Stimulated activated CD4-positive, alpha-beta T cell treated with anti-CD3 and anti-CD28 coated beads, TNF-alpha, amount 100 ng/mL, for 48 hours (primary cell): ENCODE data around the gene PASK.
"Not testable (repeated sequence)": the region's sequence is repeated elsewhere in the genome, so short reads cannot be mapped to it uniquely, and the experiment has no call there.

ENCODE experiments used
- DNase-seq, 3 donors: peaks; one replicate each; pipeline ENCODE4 v3.0.0-alpha.2; 2020; ENCODE audit warnings: low read depth in 3 of 3

Gene PASK

GRCh38 chr2:241148891-241149674 lies at the start of gene PASK:
Gene PASK, minus strand, starts transcription at chr2:241149472. Its CDS starts 6,440 bp downstream, at chr2:241143032.
- DNase-seq: peak; percentile 88 to 95 (median 91)

DNA sequence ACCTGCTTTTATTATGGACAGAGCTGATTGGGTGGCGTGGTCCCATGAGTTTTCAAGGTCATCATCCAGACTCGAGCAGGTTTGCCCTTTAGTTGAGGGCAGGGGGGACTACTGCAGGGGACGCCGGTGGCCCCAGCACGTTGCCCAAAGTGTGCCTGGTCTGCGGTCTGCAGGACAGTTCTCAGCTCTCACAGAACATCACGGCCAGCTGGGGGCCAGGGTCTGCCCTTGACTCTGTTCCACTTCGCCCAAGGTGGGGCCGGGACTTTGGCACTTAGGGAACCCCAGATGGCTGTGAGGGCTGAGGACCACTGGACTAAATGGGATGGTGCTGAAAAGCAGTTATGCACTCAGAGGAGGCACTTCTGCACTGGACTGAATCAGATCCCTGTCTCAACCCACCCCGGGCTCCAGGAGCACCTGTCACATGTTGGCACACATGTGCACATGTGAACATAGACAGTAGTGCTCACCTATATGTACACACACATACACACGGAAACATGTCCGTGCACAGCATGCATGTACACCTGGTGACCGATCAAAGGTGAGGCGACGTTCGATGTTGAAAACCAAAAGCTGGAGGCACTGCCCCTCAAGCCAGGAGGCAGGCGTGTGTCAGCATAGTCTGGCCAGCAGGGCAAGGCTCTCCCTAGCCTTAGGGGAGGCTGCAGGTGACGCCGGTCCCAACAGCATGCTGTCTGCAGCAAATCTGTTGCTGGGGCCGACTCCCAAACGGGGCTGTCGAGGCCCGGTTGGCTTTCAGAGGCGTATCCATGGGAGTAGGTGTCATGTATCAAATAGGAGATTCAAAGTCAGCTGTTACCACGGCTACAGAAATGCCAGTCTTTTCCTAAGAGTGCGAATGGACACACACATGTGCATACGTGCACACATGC lies 49.4 kb upstream of the PASK start:
- no peak for DNase-seq

DNA sequence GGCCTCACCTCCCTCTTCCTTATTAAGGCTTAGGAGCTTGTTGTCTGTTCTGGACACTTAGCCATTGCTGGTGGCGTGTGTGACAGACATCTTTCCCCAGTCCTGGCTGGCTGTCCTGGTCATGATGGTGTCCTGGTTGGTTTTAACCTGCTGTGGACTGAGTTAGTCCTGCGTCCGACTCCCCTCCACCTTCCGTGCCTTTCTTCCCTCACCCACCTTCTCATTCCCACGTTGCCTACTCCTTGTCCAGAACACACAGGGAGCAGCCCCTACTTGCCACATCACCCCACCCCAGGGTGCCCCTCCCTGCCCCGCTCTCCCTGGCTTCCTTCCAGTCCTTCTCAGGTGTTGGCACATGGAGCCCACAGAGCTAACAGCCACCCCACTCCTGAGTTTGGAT lies 48.7 kb upstream of the PASK start:
- no peak for DNase-seq

- not testable (repeated sequence) for DNase-seq
Measured at GRCh38 chr2:241197246-241197645, 48.0 kb upstream of the PASK start.

DNA sequence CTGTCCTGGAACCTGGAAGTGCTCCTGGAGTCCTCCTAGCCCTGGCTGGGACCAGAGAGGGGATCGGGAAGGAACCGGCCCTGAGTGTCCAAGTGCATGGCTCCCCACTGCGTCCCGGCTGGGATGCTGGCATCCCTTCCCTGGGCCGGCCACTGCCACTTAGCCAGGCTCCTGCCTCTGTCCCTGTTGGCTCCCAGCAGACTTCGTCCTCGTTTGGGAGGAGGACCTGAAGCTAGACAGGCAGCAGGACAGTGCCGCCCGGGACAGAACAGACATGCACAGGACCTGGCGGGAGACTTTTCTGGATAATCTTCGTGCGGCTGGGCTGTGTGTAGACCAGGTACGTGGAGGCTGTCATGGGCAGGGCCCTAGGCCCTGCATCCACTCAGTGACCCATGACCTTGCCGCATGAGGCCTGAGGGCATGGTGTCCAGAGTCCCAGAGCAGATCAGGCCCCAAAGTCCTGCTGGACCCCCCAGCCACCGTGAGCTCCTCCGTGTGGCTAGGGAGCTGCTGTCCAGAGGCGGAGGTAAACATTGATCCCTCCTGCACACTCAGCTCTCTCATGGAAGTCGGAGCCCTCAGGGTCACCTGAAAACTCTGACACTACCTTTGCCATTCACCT lies 46.3 kb upstream of the PASK start:
- no peak for DNase-seq

DNA sequence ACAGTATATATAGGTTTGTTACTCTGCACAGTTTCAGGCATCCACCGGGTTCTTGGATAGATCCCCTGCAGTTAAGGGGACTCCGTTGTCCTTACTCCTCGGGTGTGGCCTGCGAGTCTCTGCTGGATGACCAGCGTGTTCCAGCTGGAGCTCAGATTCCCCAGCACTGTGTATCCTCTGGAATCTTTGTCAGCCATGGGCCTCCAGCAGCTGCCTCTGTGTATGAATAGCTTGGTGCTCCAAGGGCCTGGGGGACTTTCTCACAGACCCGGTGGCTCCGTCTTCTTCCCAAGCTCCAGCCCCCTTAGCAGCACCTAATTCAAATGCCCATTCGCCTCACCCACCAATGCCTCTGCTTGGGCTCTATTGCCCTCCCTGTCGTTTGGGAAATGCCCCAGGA lies 45.5 kb upstream of the PASK start:
- no peak for DNase-seq

- DNase-seq: no peak
Measured at GRCh38 chr2:241193271-241193670, 44.0 kb upstream of the PASK start.

GRCh38 chr2:241191081-241191480 lies 41.8 kb upstream of the PASK start:
- no peak for DNase-seq

GRCh38 chr2:241190291-241190981 lies 41.2 kb upstream of the PASK start:
- DNase-seq: no peak

GRCh38 chr2:241189856-241190201 lies 40.6 kb upstream of the PASK start:
- DNase-seq: no peak

GRCh38 chr2:241189093-241189855 lies 40.0 kb upstream of the PASK start:
- DNase-seq: no peak

DNA sequence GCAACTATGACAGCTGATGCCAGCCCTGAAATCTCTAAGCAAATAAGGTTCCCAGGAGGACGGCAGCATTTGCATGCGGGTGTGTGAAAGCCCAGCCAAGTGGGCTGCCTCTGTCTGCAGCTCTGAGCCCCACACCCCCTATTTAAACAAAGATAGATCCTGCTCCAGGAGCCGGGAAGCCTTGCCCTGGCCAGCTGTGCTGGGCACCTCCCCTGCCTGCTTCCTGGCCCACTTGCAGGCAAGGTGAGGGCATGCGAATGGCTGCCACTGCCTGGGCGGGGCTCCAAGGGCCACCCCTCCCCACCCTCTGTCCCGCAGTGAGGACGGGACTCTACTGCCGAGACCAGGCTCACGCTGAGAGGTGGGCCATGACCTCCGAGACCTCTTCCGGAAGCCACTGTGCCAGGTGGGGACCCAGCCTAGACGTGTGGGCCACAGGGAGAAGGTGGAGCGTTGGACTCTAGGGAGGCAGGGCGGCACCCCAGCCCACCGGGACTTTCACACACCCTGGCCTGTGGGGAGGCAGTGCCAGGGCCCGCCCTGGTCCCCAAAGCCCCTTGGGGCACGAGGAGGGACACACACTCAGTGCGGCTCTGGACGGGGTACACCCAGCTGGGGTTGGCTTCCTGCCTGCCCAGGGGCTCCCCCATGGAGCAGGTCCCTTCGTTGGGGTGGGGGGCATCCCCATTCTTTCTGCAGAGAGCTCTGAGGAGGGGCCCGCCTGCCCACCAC lies 39.3 kb upstream of the PASK start, which contains the start of gene ANO7:
Gene ANO7 (plus strand): TSS at position 317 of the 732 bp plus-strand sequence. CDS start 1,387 bp downstream, outside the sequence.
- DNase-seq: no peak

DNA sequence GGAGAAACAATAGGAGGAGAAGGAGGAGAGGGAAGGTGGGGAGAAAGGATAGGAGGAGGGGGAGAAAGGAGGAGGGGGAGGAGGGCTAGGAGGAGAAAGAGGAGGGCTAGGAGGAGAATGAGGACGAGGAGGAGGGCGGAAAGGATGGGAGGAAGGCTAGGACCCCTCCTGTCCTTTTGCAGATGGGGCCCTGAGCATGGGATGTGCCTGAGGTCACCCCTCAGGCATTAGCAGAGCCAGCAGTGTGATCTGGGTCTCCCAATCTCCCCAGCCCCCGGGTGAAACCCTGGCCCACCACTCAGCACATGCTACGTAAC lies 38.6 kb upstream of the PASK start:
- no peak for DNase-seq

- DNase-seq: no peak
Measured at GRCh38 chr2:241187101-241187917, 38.0 kb upstream of the PASK start.

DNA sequence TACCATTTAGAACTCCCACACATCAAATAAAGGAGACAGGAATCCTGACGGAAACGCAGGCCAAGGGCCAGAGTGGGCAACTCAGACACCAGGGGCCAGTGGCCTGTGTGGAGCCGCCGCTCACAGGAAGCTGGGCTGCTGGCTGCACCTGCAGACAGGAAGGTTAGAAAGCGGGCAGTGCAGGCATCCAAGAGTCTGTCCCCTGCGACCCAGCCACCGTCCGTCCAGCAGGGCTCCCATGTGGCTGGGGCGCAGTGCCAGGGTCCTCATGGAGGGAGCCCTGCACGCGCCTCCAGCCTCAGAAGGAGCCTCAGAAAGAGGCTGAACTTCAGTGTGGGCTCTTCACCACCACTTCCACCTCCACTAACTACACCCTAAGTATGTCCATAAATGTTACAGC lies 36.7 kb upstream of the PASK start:
- no peak for DNase-seq

DNA sequence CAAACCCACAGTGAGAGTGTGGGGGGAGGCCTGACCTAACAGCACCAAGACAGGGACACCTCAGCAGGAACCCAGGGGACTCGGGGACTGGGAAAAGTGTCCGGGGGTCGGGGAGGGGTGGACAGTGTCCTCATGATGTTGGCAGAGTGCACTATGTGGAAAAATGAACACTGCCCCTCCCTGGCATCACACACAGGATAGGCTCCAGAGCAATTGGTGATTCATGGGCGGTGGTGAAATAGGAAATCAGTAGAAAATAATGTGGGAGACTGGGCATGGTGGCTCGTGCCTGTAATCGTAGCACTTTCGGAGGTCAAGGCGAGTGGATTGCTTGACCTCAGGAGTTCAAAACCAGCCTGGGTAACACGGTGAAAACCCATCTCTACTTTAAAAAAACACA lies 35.6 kb upstream of the PASK start:
- DNase-seq: no peak

GRCh38 chr2:241183221-241183620 lies 33.9 kb upstream of the PASK start:
- no peak for DNase-seq

DNA sequence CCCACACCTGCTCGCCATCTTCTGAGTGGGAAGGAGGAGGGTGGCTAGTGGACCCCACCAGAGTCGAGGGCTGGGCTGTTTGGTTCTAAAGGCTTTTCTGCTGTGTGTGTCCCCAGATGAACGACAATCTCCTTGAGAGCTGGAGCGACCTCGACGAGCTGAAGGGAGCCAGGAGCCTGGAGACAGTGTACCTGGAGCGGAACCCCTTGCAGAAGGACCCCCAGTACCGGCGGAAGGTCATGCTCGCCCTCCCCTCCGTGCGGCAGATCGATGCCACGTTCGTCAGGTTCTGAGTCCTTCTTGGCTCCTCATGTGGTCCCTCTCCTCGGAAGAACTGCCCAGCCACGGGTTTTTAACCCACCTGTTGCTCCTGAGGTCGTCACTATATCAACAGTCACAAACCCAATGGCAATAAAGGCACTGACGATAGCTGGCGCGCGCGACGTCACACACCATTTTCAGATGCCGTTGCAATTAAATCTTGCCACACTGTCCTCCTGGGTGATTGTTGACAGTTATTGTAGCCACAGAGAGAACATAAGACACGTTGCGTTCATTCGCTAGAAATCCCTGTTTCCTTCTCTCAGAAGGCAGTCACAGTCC lies 33.4 kb upstream of the PASK start:
- DNase-seq: no peak

GRCh38 chr2:241182126-241182525 lies 32.9 kb upstream of the PASK start:
- DNase-seq: no peak
